SK-N-SH treated with all-trans-retinoic acid at 6 μM for 48 hours (cell line): ENCODE results near the gene ANXA5.

Experiments
- ARNTL ChIP-seq: fragments of 450-650 bp; formaldehyde crosslinking; IDR thresholded peaks from 2 replicates; pipeline ENCODE4 v1.5.0; 2020; ENCODE audit warnings: low read depth, mild to moderate bottlenecking, moderate library complexity, borderline replicate concordance
- CREB5 ChIP-seq: fragments of 250-450 bp; sonication (Bioruptor Pico); IDR thresholded peaks from 2 replicates; pipeline ENCODE4 v1.5.1; 2020; ENCODE audit warnings: low read depth, mild to moderate bottlenecking, moderate library complexity
- CSDC2 ChIP-seq: fragments of 250-450 bp; sonication (Bioruptor Pico); IDR thresholded peaks from 2 replicates; pipeline ENCODE4 v1.5.0; 2020; ENCODE audit warnings: mild to moderate bottlenecking, moderate library complexity
- ESRRG ChIP-seq: fragments of 250-450 bp; sonication (Bioruptor Pico); IDR thresholded peaks from 2 replicates; pipeline ENCODE4 v1.6.1; 2021; ENCODE audit warnings: mild to moderate bottlenecking
- TSHZ2 ChIP-seq: fragments of 250-450 bp; sonication (Bioruptor Pico); IDR thresholded peaks from 2 replicates; pipeline ENCODE4 v1.5.0; 2020; ENCODE audit warnings: mild to moderate bottlenecking, moderate library complexity
- ZFP3 ChIP-seq: fragments of 250-450 bp; sonication (Bioruptor Pico); IDR thresholded peaks from 2 replicates; pipeline ENCODE4 v1.5.0; 2020; ENCODE audit warnings: mild to moderate bottlenecking, moderate library complexity
- TF ChIP-seq, protein P1 (sequence below): fragments of 250-450 bp; sonication (Bioruptor Pico); IDR thresholded peaks from 2 replicates; pipeline ENCODE4 v1.8.0; 2020; ENCODE audit warnings: mild to moderate bottlenecking, moderate library complexity, borderline replicate concordance

GRCh38 chr4:121701263-121701662, 4.5 kb upstream of the ANXA5 start:
- TF ChIP-seq TSHZ2 (no peak), CSDC2 (CRISPR knock-in tag) (no peak), CREB5 (CRISPR knock-in tag) (no peak), ZFP3 (CRISPR knock-in tag) (no peak), ARNTL (CRISPR knock-in tag) (no peak), ESRRG (CRISPR knock-in tag) (no peak)
- TF ChIP-seq, protein P1, sequence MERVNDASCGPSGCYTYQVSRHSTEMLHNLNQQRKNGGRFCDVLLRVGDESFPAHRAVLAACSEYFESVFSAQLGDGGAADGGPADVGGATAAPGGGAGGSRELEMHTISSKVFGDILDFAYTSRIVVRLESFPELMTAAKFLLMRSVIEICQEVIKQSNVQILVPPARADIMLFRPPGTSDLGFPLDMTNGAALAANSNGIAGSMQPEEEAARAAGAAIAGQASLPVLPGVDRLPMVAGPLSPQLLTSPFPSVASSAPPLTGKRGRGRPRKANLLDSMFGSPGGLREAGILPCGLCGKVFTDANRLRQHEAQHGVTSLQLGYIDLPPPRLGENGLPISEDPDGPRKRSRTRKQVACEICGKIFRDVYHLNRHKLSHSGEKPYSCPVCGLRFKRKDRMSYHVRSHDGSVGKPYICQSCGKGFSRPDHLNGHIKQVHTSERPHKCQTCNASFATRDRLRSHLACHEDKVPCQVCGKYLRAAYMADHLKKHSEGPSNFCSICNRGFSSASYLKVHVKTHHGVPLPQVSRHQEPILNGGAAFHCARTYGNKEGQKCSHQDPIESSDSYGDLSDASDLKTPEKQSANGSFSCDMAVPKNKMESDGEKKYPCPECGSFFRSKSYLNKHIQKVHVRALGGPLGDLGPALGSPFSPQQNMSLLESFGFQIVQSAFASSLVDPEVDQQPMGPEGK (CRISPR knock-in tag), result no peak
